CD14-positive monocyte (primary cell): ENCODE results near the gene COBLL1. TPM values are rescaled to one million over a fixed set of nuclear protein-coding genes. Genes with fewer than 3 reads are reported as not detected.

ENCODE experiments used
- DNase-seq, 3 donors: peaks; one replicate each; pipeline ENCODE4 v3.0.0-alpha.2; 2011 to 2022
- H2AFZ ChIP-seq: 2 replicates; pipeline ENCODE4 v1.6.0; 2012; ENCODE audit warnings: mild to moderate bottlenecking, low read depth, low read length, inconsistent platforms; ENCODE audit not compliant: insufficient read depth, poor library complexity, severe bottlenecking
- H3K27ac ChIP-seq, 2 donors: 1 replicate in 1 of 2; 2 replicates in 1 of 2; pipeline ENCODE4 v1.5.1; 2012 to 2013; ENCODE audit warnings: low read length in 2 of 2, control low read depth in 1 of 2, inconsistent platforms in 1 of 2, low read depth in 1 of 2, mild to moderate bottlenecking in 1 of 2
- H3K27me3 ChIP-seq, 2 donors: one replicate each; pipeline versions ENCODE4 v1.6.0 to v1.6.1; 2011 to 2013; ENCODE audit warnings: low read length in 2 of 2; ENCODE audit not compliant: control insufficient read depth in 2 of 2, insufficient read depth in 2 of 2
- H3K36me3 ChIP-seq, 2 donors: replicated peaks in 1 of 2; 1 replicate in 1 of 2; 2 replicates in 1 of 2; pipeline versions ENCODE4 v1.5.1 to v1.6.1; 2012 to 2013; ENCODE audit warnings: low read length in 2 of 2, control low read depth in 1 of 2, inconsistent platforms in 1 of 2, mild to moderate bottlenecking in 1 of 2; ENCODE audit not compliant: insufficient read depth in 2 of 2, control insufficient read depth in 1 of 2
- H3K4me1 ChIP-seq, 2 donors: 1 replicate in 1 of 2; 2 replicates in 1 of 2; pipeline versions ENCODE4 v1.5.1 to v1.6.1; 2012 to 2013; ENCODE audit warnings: low read length in 2 of 2, control low read depth in 1 of 2, inconsistent platforms in 1 of 2, mild to moderate bottlenecking in 1 of 2, moderate library complexity in 1 of 2; ENCODE audit not compliant: insufficient read depth in 2 of 2, control insufficient read depth in 1 of 2
- H3K4me2 ChIP-seq: replicated peaks from 2 replicates; pipeline ENCODE3; 2012; ENCODE audit warnings: low read length, moderate library complexity, mild to moderate bottlenecking; ENCODE audit not compliant: poor library complexity, severe bottlenecking; ENCODE audit errors: extremely low read depth
- H3K4me3 ChIP-seq, 3 experiments: fragments of 200-600 bp in 1 of 3; sonication (generic) in 1 of 3; replicated peaks in 1 of 3; 1 replicate in 2 of 3; 2 replicates in 1 of 3; pipeline ENCODE4 v1.5.1; 2011 to 2013; ENCODE audit warnings: low read length in 3 of 3, mild to moderate bottlenecking in 3 of 3, control low read depth in 2 of 3, low read depth in 2 of 3, inconsistent platforms in 1 of 3, moderate library complexity in 1 of 3
- H3K79me2 ChIP-seq: 2 replicates; pipeline ENCODE4 v1.6.0; 2012; ENCODE audit warnings: mild to moderate bottlenecking, control low read depth, inconsistent platforms, low read length, moderate library complexity; ENCODE audit not compliant: insufficient read depth
- H3K9ac ChIP-seq: 2 replicates; pipeline ENCODE4 v1.6.0; 2017; ENCODE audit warnings: low read length, mild to moderate bottlenecking; ENCODE audit not compliant: insufficient read depth, poor library complexity, severe bottlenecking
- H3K9me3 ChIP-seq, 2 donors: replicated peaks in 1 of 2; 1 replicate in 1 of 2; 2 replicates in 1 of 2; pipeline versions ENCODE4 v1.5.1 to v1.6.1; 2012 to 2013; ENCODE audit warnings: low read length in 2 of 2, control low read depth in 1 of 2; ENCODE audit not compliant: control insufficient read depth in 1 of 2, insufficient read depth in 1 of 2
- H4K20me1 ChIP-seq: 2 replicates; pipeline ENCODE4 v1.6.0; 2012; ENCODE audit warnings: mild to moderate bottlenecking, low read length, control low read depth, moderate library complexity; ENCODE audit not compliant: insufficient read depth
- H3K27ac Mint-ChIP-seq, 7 donors: one replicate each; pipeline ENCODE4 v1.8.0; 2020; ENCODE audit warnings: mild to moderate bottlenecking in 7 of 7, mixed read lengths in 7 of 7, moderate library complexity in 6 of 7, inconsistent platforms in 2 of 7
- H3K27me3 Mint-ChIP-seq, 3 donors: one replicate each; pipeline ENCODE4 v1.8.0; 2021 to 2022; ENCODE audit warnings: low read depth in 3 of 3, mild to moderate bottlenecking in 3 of 3, mixed read lengths in 3 of 3, moderate library complexity in 3 of 3, inconsistent platforms in 1 of 3
- H3K36me3 Mint-ChIP-seq, 2 donors: one replicate each; pipeline ENCODE4 v1.8.0; 2020; ENCODE audit warnings: mixed read lengths in 2 of 2, inconsistent platforms in 1 of 2, mild to moderate bottlenecking in 1 of 2
- H3K4me1 Mint-ChIP-seq: one replicate; pipeline ENCODE4 v1.8.0; 2020; ENCODE audit warnings: mild to moderate bottlenecking, mixed read lengths
- H3K4me3 Mint-ChIP-seq, 2 donors: one replicate each; pipeline ENCODE4 v1.8.0; 2020; ENCODE audit warnings: mild to moderate bottlenecking in 2 of 2, mixed read lengths in 2 of 2, moderate library complexity in 1 of 2
- H3K9me3 Mint-ChIP-seq, 7 donors: one replicate each; pipeline ENCODE4 v1.8.0; 2020 to 2022; ENCODE audit warnings: mixed read lengths in 7 of 7, mild to moderate bottlenecking in 6 of 7, moderate library complexity in 6 of 7, inconsistent platforms in 2 of 7
- CTCF ChIP-seq: fragments of 200-600 bp; IDR thresholded peaks from one replicate; pipeline ENCODE4 v1.8.0; 2022; ENCODE audit warnings: antibody characterized with exemption, mild to moderate bottlenecking
- WGBS: methylation state at CpG from one replicate; pipeline ENCODE4 v1.1.5; 2013; ENCODE audit warnings: missing lambda C conversion rate; ENCODE audit not compliant: insufficient coverage; 5-methylcytosine and 5-hydroxymethylcytosine counted together
- intact Hi-C, 2 donors: fragments of 100-400 bp; cut with micrococcal nuclease; formaldehyde crosslinking; loops; one replicate each; pipeline versions ENCODE4 v1.15.0 to v1.15.1; 2023
- polyA plus RNA-seq, 3 donors: library from polyadenylated mRNA; depleted of rRNA in 1 of 3; unstranded in 2 of 3; stranded (reverse) in 1 of 3; fragments of 300-500 nt in 2 of 3; fragments of >200 nt in 1 of 3; fragmentation: Illumina TruSeq in 2 of 3; gene quantifications; 1 replicate in 2 of 3; 2 replicates in 1 of 3; pipeline ENCODE4 v1.2.3, GENCODE V29; 2012 to 2021

COBLL1 gene
- polyA plus RNA-seq, 3 donors = 0.18 to 0.54 (median 0.24) TPM

- Histone ChIP-seq H3K79me2 (no peaks in the 10 kb centered on the region), H3K9ac (no peak overlapping the region), H3K36me3 (no peaks in the 10 kb centered on the region), H3K4me2 (no peak overlapping the region), H3K27ac (no peak overlapping the region), H2AFZ (no peak overlapping the region), H3K27me3 (no peaks in the 10 kb centered on the region), H3K9me3 (no peaks in the 10 kb centered on the region), H3K4me1 (peaks cover 0 to 3% of the 10 kb centered on the region in 2 donors), H3K4me3 (no peak overlapping the region), H4K20me1 (no peaks in the 10 kb centered on the region)
- Mint-ChIP-seq H3K27ac (no peak overlapping the region), H3K4me3 (no peak overlapping the region), H3K36me3 (no peaks in the 10 kb centered on the region), H3K27me3 (no peaks in the 10 kb centered on the region), H3K9me3 (no peaks in the 10 kb centered on the region), H3K4me1 (peaks cover 6% of the 10 kb centered on the region)
- DNase-seq = no peak
- no peak for TF ChIP-seq CTCF
- intact Hi-C loops = no loop called here
Observed at GRCh38 chr2:164794016-164794415, 47.6 kb downstream of the COBLL1 start.

- Histone ChIP-seq H3K27me3 (no peaks in the 10 kb centered on the region), H3K4me3 (no peak overlapping the region), H3K27ac (no peak overlapping the region), H3K9ac (no peak overlapping the region), H3K4me1 (peaks cover 0 to 3% of the 10 kb centered on the region in 2 donors), H2AFZ (no peak overlapping the region), H3K36me3 (no peaks in the 10 kb centered on the region), H3K79me2 (no peaks in the 10 kb centered on the region), H3K9me3 (no peaks in the 10 kb centered on the region), H4K20me1 (no peaks in the 10 kb centered on the region), H3K4me2 (no peak overlapping the region)
- H3K27ac Mint-ChIP-seq = no peak overlapping the region
- no peaks in the 10 kb centered on the region for H3K36me3 Mint-ChIP-seq
- no peak for TF ChIP-seq CTCF
- no peak for DNase-seq
- no peaks in the 10 kb centered on the region for H3K27me3 Mint-ChIP-seq
- no peak overlapping the region for H3K4me3 Mint-ChIP-seq
- H3K4me1 Mint-ChIP-seq = peaks cover 6% of the 10 kb centered on the region
- no CpG with 5 or more reads among the region's 1 CpG for WGBS
- intact Hi-C loops = no loop called here
- no peaks in the 10 kb centered on the region for H3K9me3 Mint-ChIP-seq
Observed at GRCh38 chr2:164793529-164793928, 48.1 kb downstream of the COBLL1 start.
